ENCODE measurements around the gene KIF6. TPM values are rescaled to one million over a fixed set of nuclear protein-coding genes. Genes with fewer than 3 reads are reported as not detected.

Gene KIF6
- polyA plus RNA-seq, 2 of the 4 experiments (the other 2 are of a cell fraction): 0.05 to 0.39 TPM

GRCh38 chr6:39593646-39594045, 131.6 kb downstream of the KIF6 start (continued):
- TF ChIP-seq BCL3 (IDR thresholded peaks at IDR 0.05) (no peak), NR3C1 (IDR thresholded peaks at IDR 0.05) (no peak)

GRCh38 chr6:39590871-39591393, 134.3 kb downstream of the KIF6 start:
- DNase-seq (ENCODE audit: low read depth in 1 of 2, low spot score in 1 of 2) (no peak), ATAC-seq (no peak)
- WGBS (ENCODE audit: missing lambda C conversion rate): 7% methylated on average over 5 of the region's 5 CpGs

More at GRCh38 chr6:39590871-39591393, 134.3 kb downstream of the KIF6 start:
- H3K4me1 ChIP-seq: no peaks in the 10 kb centered on the region
- no peak overlapping the region for H3K27ac ChIP-seq
- H3K4me2 ChIP-seq: no peak overlapping the region
- CTCF ChIA-PET: no interaction called here
- FAIRE-seq: no peak
- TF ChIP-seq NPAS2 (CRISPR knock-in tag; IDR thresholded peaks at IDR 0.05; ENCODE audit: borderline replicate concordance): no peak
- TF ChIP-seq BCL3 (IDR thresholded peaks at IDR 0.05): no peak
- TF ChIP-seq RNF2 (IDR thresholded peaks at IDR 0.05; ENCODE audit: borderline replicate concordance, low read depth): no peak
- no peak for TF ChIP-seq POLR2A (IDR thresholded peaks at IDR 0.05; ENCODE audit: low read length)
- no peak for TF ChIP-seq HES2 (IDR thresholded peaks at IDR 0.05)
- TF ChIP-seq SMC3 (IDR thresholded peaks at IDR 0.05): no peak
- no peak for TF ChIP-seq MYC (IDR thresholded peaks at IDR 0.05; ENCODE audit: borderline replicate concordance, low read length)
- no peak for TF ChIP-seq CBX2 (IDR thresholded peaks at IDR 0.05; ENCODE audit: borderline replicate concordance, low read depth)
- no peak for TF ChIP-seq ZFP36 (IDR thresholded peaks at IDR 0.05; ENCODE audit: borderline replicate concordance, partially characterized antibody)
- no peak for TF ChIP-seq REST (IDR thresholded peaks at IDR 0.05)
- TF ChIP-seq TP53 (CRISPR knock-in tag; IDR thresholded peaks at IDR 0.05): no peak
- no peak for TF ChIP-seq EP300 (IDR thresholded peaks at IDR 0.05)
- TF ChIP-seq MAX (IDR thresholded peaks at IDR 0.05): no peak
- TF ChIP-seq FOSB (CRISPR knock-in tag; IDR thresholded peaks at IDR 0.05): no peak
- no peak for TF ChIP-seq USF2 (IDR thresholded peaks at IDR 0.05)
- no peak for TF ChIP-seq BHLHE40 (IDR thresholded peaks at IDR 0.05; ENCODE audit: low read depth, low read length)
- TF ChIP-seq ZNF302 (CRISPR knock-in tag; IDR thresholded peaks at IDR 0.05): no peak
- no peaks in the 10 kb centered on the region for H3K9me3 ChIP-seq
- POLR2A ChIA-PET: no interaction called here
- H3K4me3 ChIP-seq: no peak overlapping the region

Measured in A549 (cell line).